GM21447 (cell line): ENCODE results near the gene ZNF467.

Source experiments
- ATAC-seq: cut with Tn5 transposase; IDR thresholded peaks from one replicate; pipeline ENCODE4 v1.9.1; 2021; ENCODE audit not compliant: unreplicated experiment

ZNF467 gene

DNA sequence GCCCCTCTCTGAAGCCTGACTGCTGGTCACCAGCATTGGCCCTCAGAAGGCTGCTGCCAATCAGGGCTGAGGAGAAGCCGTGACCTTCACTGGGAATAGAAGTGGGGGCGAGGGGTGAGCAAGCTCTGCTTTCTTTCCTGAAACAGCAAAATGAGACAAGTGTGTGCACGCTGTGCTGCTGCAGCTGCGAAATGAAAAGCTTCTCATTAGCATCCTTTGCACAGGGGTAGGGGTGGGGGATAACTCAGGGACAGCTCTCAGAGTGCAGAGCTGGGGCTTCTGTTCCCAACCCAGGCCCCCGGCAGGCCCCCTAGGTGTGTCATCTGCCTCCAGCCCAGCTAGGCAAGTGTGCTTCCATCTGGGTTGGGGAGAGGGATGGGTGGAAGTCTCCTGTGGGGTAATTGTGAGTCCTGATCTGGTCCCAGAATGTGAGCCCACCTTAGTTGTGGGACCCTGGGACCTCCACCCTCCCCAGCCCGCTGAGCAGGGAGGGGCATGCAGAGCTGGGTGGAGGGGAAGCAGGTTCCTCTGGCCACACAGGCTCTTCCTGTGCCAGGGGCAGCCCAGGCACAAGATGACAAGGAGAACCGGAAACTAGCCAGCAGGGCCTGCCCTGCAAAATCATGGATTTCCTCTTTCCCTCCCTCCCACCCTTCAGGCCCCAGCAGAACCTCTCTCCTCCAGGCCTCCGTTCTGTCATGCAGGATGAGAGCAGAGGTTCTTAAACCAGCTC, 22.2 kb downstream of the ZNF467 start:
- ATAC-seq: no peak

DNA sequence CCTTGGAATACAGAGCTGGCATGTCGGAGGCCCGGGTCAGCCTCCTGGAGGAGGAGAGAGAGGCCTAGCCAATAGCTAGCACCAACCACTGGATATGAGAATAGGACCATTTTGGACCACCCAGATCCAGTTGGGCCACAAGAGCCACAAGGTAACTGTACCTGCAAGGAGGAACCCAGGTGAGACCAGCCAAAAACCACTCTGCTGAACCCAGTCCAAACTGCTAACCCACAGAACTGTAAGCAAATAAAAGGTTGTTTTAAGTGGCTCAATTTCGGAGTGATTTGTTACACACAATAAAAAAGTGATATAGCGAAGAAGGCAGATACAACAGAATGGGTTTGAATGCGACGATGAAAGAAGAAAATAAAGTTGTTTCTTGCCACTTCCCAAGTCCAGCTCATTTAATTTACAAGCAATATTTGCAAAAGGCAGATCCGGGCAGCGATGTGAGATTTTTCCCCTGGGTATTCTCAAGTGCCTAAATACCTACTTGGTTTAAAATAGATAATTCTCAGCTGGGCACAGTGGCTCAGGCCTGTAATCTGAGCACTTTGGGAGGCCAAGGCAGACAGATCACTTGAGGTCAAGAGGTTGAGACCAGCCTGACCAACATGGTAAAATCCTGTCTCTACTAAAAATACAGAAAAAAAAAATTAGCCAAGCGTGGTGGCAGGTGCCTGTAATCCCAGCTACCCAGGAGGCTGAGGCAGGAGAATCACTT, 23.1 kb downstream of the ZNF467 start:
- ATAC-seq: no peak

DNA sequence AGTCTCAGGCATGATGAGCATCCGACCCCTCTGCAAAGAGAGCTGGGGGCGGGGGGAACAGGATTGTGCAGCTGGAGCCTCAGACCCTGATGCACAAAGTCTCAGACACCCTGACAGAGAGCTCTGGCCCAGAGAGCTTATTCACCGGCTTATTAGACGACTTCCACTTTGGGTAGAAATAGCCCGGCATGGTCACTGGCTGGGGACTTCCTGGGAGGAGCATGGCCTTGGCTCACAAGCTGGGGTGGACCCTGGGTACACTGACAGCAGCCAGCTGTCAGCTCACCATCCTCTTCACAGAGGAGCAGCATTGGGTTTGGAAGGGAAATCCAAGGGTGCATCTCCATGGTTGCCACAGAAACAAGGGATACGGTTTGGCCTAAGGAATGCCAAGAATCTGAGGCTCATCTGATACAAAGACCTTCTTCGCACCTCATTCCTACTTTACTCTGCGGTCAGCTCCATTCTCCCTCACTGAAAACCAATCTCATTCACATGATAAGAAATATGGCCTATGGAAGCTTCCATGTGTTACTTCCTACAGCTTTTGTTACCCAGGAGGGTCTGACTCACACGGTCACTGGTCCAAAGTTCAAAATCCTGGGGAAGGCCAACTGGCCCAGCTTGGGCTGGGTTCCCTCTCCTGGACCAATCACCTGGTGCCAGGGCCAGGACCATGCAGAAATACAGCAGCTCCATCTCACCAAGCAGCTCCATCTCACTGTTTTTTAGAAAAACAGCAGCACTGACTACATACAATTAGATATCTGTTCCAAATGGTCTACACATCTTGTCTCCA, 25.1 kb downstream of the ZNF467 start:
- no peak for ATAC-seq

DNA sequence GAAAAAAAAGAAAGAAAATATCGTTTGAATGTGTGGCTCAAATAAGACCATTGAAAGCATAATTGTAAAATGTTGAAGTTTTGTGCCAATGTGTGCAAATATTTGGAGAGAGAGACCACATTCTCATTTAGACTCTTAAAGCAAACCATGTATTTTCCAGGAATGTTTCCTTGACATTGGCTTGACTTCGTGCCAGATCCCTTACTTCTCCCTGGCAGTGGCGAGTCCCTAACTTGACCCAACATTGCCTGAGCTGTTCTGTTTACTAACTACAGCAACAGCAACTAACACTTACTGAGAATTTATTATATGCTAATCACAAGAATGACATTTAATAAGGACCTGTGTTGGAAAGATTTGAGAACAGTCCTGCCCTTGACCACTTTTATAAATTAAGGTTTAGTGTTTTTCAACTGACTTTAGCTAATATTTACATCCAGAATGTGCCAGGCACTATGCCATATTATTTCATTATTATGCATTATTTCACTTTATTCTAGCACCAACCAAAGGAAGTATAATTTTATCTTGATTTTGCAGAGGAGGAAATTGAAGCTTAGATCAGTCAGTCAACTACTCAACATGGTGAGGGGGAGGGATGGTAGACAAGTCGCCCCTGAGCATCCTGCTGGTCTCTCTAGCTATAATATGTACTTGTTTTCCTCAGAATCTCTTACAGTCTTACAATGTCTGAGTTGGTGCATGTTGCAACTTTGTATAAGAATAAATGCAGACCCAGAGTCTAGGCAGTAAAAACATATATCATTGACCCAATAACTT, 29.7 kb downstream of the ZNF467 start:
- no peak for ATAC-seq

DNA sequence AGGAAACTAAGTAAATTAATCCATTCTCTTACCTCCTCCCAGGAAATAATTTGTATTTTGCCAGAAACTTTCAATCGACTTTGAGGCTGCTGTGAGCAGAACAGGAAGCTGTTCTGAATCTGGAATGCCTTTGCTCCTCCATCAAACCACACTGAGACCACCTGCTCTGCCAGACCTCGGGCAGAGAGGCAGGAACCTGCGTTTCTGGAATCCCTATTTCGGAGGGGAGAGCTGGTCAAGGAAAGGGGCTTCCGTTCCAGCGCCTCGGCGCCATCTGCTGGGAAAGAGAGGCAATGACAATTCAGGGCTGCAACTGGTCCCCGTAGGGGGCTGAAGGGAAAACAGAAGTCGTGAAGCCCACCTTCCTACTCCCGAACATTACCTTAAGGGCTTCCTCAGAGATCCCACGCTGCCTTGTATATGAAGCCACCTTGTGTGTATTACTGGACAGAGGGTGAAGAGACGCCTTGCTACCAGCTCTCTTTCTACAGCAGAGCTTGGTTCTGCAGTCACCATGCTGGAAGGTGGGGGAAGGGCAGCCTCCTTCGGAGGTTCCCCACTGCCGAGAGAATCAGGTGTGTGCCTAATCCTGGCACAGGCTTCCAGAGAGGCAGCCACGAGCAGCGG, 31.2 kb downstream of the ZNF467 start:
- ATAC-seq: peak; percentile 77

DNA sequence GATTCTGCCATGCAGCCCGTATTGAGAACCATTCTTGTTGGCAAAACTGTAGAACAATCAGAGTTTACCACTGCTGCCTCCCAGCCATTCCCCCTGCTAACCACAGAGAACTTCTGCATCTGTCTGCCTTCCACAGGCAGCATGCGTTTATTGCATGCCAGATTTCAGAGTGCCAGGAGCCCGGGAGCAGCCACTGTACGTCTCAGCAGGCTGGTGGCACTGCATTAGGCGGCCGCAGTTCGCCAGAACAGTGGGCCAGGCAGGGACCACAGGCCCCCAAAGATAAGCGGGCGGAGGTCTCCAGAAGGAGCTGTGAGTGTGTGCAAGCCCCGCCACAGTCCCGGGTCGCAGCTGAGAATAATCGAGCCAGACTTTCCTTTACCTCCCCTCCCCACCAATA, 31.8 kb downstream of the ZNF467 start:
- no peak for ATAC-seq

DNA sequence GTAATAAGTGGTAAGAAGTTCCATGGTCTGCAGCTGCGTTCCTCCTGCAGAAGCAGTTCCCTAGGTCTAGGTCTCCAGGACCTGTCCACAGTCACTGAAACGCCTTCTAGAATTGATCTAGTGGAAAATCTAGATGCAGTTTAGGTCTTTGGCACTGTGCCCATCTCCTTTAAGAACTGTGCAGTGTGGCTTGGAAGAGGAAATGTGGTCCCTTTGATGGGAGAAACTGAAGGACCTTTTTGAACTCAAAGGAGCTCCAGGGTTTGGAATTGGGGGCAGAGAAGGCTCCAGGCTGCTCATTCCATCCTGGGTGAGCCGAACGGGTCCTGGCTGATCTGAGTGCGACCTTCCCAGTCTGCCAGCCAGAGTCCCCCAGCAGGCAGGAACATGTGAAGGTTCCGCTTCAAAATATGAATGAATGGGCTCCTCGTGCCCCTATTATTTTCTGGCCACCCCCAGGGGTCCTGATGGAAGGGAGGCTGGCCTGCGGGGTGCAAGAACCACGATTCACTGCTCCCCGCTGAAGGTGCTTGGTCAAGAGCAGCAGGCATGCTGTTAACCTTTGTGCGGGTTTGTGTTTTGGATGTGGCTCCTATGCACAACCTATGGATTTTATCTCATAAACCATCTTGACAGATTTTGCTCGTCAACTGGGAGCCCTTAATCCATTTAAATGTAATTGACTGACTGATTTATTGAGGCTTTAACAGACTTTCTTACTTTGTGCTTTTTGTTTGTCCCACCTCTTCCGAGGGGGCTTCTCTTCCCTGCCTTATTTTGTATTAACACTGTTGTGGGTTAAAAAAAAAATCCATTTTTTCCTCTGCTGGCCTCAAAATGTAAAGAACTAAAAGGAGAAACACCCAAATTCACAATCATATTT, 36.7 kb downstream of the ZNF467 start:
- no peak for ATAC-seq

DNA sequence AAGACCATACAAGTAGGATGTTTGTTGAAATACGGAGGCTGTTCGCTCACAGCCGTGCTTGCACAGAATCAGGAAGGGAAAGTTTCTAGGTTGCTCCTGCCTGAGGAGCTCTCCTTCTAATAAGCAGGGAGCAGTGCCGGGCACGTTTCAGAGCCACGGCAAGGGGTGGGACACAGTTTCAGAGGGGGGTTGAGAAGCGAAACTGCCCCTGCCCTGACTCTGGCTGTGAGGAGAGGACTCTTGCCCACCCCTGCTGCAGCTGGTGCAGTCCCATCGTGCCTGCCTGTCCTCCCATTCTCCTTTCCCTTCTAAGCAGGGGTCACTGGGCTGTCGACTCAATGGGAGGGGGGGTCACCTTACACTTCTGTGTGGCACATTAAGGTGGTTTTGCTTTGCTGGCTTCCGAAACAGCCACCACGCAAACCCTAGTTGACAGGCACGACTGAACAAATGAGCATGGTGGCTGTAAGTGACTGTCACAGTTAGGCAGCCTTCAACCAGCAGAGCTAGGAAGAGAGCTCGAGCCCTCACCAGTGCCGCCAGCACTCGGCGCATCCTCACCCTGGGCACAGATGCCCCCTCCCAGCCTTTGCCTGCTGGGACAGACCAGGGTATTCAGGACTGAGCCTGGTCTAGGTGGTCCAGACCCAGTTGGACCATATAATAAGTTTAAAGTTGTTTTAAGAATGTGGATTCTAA, 37.5 kb downstream of the ZNF467 start:
- ATAC-seq: no peak

DNA sequence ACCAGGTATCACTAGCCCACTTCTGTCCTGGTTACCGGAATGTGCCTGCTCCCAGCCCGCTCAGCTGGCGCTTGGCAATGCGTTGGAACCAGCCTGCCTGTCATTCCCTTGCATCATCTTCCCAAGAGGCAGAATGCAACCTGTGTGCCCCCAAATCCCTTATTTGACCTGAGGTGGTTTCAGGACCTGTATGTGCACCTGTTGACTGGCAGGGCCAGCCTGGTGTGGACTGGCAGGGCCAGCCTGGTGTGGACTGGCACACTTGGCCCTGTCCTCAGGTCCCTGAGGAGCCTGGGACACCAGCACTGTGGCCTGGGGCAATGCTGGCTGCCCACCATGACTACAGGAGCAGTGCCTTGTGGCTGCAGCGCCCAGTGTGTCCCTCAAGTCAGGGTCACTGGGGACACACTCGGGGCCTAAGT, 38.2 kb downstream of the ZNF467 start:
- ATAC-seq: no peak

DNA sequence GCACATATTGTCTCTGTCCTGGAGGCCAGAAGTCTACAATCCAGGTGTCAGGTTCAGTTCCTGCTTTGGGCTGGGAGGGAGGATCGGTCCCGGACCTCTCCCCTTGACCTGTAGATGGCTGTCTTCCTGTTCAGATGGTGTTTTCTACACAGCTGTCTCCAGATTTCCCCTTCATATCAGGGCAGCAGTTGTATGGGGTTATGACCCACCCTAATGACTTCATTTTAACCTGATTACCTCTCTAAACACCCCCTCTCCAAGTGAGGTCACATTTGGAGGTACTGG, 38.7 kb downstream of the ZNF467 start:
- no peak for ATAC-seq

DNA sequence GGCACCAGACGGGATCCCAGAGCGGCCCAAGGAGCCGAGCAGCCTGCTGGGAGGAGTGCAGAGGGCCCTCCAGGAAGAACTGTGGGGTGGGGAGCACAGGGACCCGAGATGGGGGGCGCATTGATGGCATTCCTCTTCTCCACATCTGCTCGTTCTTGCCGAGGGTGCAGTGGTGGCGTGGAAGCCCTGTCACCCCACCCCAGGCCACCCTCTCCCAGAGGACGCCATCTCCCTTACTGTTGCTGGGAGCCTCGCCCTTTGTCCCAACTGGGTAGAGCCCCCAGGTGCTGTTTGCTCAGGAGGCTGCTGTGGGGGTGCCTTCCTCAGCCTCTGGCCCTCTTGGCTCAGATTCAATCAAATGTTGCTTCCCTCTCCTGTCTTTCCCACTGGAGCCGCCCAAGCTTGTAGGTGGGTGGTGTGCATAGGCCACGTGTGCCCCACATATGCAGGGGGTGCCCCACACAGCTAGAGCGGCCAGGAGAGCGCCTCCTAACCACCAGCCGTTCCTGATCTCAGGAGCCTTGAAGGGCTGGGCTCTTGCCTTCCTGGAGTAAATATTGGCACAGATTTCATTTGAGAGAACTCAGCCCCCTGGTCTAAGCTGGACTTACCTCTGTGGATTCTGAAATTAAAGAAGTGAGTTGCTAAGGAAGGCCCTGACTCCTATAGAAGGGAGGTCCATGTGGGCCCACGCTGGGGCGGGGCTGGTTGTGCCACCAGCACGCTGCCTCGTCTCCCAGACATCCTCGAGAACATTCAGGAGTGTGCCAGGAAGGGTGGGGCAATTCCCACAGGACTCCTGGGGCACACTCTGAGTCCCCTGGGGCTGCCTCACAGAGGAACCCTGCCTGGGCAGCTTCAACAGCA, 39.2 kb downstream of the ZNF467 start:
- ATAC-seq: no peak

DNA sequence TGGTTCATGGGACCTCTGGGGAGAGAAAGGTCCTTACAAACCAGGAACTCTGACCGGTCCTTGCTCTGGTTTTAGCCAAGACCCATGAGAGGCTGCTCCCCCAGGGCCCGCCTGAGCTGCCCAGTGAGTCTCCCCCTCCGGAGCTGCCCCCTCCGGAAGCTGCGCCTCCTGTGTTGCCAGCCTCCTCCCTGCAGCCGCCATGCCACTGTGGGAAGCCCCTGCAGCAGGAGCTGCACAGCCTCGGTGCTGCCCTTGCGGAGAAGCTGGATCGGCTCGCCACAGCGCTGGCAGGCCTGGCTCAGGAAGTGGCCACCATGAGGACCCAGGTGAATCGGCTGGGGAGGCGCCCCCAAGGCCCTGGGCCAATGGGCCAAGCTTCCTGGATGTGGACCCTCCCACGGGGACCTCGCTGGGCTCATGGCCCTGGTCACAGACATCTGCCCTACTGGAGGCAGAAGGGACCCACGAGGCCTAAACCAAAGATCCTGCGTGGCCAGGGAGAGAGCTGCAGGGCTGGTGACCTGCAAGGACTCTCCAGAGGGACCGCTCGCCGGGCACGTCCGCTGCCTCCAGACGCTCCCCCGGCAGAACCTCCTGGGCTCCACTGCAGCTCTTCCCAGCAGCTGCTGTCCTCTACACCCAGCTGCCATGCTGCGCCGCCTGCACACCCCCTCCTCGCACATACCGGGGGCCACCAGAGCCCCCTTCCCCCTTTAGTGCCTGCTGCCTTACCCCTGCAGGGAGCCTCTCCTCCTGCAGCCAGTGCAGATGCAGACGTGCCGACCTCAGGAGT, 40.1 kb downstream of the ZNF467 start:
- no peak for ATAC-seq

DNA sequence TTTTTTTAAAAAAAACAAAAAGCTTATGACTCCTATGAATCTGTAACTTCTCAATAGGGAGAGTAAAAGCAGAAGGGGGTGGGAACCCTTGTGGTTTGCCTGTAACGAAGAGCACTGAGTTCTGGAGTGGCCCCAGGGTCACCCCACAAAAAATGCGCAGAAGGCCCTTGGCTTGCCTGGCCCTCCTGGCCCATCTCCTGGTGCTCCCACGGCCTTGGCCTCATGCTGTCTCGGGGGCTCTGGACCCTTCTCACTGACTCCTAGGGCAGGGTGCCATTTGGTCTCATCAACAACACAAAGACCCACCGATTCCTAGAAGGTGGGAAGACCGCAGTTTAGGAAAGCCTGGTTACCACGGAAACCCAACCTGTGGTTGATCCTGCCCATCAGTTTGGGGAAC, 40.8 kb downstream of the ZNF467 start:
- ATAC-seq: no peak

DNA sequence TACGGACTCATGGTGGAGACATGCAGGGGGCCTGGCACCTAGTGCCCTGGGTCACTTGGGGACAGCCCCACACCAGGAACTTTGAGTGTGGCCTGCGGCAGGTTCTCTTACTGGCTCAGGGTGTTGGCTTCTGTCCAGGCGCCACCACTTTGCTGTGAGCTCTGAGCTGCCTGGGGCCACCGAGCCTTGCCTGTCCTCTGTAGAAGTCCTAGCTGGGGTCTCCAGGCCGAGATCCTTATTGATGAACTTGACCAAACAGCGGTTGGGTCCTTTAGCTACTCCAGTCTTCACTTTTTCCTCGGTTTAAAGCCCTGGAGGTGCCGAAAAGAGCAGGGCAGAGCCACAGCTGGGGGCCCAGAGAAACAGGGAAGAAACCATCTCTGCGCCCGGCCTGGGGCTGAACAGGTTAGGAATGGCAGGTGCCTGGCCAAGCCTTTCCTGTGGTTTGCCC, 41.3 kb downstream of the ZNF467 start:
- no peak for ATAC-seq

DNA sequence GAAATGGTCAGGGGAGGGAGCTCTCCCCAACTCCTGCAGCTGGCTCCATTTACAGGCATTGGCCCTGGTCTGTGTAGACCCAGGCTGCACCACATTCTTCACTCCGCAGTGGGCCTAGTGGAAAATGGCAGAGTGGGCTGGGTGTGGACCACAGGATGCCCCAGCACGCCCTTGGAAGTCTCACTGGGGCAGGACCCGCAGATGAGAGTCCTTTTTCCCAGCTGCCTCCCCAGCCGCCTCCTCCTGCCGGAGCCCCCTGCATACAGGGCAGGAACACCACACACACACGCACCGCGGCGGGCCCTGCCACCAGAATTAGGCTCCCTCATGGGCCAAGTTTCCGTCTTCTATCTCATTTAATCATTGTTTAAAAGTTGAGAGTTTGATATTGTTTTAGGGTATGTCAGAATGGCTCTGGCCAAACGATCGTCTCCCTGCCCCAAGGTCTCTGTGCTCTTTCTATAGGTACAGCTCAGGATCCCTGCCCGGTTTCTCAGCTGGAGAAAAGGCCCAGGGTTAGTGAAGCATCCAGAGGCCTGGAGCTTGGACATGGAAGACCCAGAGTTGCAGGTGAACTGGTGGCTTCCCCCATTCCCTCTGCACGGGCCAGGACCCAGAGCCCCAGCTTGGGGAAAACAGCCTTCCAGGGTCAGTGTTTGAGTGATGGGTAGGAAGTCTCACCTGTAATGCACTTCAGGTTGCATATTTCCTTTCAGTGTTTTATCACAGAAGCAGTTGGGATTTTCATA, 42.0 kb downstream of the ZNF467 start:
- no peak for ATAC-seq

DNA sequence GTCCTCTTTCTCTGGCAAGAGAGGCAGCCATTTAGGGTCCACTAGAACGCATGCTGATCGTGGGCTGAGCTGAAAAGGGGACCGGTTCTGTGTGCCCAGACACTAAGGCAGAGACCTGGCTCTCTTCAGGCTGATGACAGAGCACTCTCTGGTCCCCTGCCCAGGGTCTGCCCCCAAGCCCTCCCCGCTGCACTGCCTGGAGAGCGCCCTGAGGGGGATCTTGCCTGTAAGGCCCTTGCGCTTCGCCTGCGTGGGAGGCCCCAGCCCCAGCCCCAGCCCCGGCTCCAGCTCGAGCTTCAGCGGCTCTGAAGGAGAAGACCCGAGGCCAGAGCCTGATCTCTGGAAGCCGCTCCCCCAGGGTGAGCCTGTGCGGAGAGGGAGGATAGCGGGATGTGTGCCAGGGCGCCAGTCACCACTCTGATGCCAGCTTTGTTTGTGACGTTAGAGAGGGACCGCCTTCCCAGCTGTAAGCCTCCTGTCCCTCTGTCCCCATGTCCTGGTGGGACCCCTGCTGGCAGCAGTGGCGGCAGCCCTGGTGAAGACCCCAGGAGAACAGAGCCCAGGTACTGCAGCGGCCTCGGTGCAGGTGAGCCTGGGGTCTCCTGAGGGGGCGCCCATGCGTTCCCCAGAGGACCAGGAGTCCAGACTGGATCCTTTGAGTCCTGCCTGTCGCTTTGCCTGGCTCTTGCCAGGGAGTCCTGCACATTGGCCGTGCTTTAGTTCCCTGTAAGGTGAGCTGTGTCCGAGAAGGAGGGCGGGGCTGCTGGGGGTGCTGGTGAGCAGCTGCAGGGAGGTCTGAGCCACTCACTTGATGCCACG, 43.2 kb downstream of the ZNF467 start:
- no peak for ATAC-seq
